Measurements from ENCODE around the gene DERA. TPM values are rescaled to one million over a fixed set of nuclear protein-coding genes. Genes with fewer than 3 reads are reported as not detected.
"Not testable (repeated sequence)": the region's sequence is repeated elsewhere in the genome, so short reads cannot be mapped to it uniquely, and the experiment has no call there.

DERA gene
- total RNA-seq, 1 donor from 2014 or later = 5.6 TPM

DNA sequence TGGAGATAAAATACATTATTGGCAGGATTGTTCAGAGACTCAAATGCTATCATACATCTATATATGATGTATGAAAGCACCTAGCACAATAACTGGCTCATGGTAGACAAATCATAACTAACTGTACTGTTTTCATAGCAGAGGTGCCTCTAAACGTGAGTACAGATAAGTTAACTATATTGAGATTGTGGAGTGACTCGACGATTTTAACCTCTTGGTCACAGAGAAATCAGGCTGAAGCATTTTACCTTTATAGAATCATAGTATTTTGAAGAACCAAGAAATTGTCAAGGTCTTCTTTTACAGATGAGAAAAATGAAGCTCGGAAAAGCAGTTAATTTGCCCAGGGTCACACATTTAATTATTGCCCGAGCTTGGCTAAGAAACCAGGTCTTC is 666 bp upstream of the DERA start:
- Histone ChIP-seq H3K27me3 (no peaks in the 10 kb centered on the region), H3K27ac (peak overlapping the region; percentile 89 to 94), H3K4me1 (peaks cover 0 to 4% of the 10 kb centered on the region in 2 donors), H3K36me3 (no peaks in the 10 kb centered on the region), H3K4me3 (peak overlapping the region in 1 of 2 donors; percentile 90), H3K9me3 (no peaks in the 10 kb centered on the region)
- intact Hi-C loops (cut with DNase I) = no loop called here
- no peak for TF ChIP-seq CTCF (IDR thresholded peaks at IDR 0.05)
- no peak for DNase-seq (ENCODE audit: low spot score in 2 of 2)

DNA sequence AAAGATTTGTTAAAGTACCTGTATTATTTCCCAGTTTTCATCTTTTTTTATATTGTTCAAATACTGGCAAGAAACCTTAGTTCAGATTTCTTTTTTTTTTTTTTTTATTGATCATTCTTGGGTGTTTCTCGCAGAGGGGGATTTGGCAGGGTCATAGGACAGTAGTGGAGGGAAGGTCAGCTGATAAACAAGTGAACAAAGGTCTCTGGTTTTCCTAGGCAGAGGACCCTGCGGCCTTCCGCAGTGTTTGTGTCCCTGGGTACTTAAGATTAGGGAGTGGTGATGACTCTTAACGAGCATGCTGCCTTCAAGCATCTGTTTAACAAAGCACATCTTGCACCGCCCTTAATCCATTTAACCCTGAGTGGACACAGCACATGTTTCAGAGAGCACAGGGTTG is 799 bp downstream of the DERA start:
- H3K4me1 ChIP-seq; H3K27me3 ChIP-seq; intact Hi-C loops (cut with DNase I); H3K36me3 ChIP-seq; H3K9me3 ChIP-seq; DNase-seq (ENCODE audit: low spot score in 2 of 2): not testable (repeated sequence)
- Histone ChIP-seq H3K4me3 (peak overlapping the region; percentile 78 to 90), H3K27ac (peak overlapping the region in 1 of 2 donors; percentile 89)

GRCh38 chr12:15914131-15914530 is 3.0 kb downstream of the DERA start:
- H3K27ac ChIP-seq; intact Hi-C loops (cut with DNase I); H3K27me3 ChIP-seq; H3K4me1 ChIP-seq; H3K9me3 ChIP-seq; DNase-seq (ENCODE audit: low spot score in 2 of 2); H3K36me3 ChIP-seq; H3K4me3 ChIP-seq: not testable (repeated sequence)

DNA sequence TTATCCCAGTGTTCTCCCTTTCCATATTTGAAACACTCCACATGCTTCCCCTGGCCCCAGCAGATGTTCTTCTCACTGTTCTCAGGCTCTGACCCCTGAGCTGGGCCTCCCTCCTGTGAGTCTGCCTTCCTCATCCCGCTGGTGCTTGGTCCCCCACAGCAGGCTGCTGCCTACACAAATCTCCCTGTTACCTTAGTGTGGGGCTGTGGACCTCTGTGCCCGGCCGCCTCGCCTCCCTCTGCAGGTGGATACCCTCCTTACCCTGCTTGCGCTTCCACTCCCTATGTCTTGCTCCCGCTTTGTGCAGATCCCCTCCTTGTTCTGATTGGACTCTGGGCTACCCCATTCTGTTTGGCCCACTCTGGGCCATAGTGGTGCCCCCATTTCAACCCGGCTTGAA is 6.9 kb downstream of the DERA start:
- intact Hi-C loops (cut with DNase I) = no loop called here
- no peaks in the 10 kb centered on the region for H3K4me1 ChIP-seq

DNA sequence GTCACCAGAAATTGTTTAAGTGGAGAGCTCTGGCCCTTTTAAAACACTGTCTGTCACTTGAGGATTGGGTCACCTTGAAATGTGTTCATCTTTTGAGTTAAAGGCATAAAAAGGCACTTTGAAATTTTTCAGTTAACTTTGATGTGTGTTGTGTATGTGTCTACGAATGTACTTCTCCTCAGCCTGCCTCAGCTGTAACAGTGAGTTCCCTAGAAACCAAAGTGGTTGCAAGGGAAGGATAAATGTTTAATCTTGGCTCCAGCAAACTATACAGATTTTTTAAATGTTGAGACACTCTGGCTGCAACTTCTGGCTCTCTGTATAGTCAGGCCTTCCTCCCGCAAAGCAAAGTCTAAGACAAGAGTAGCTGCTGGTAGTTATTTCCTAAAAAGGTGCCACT is 8.3 kb downstream of the DERA start:
- DNase-seq (ENCODE audit: low spot score in 2 of 2) = no peak
- Histone ChIP-seq H3K36me3 (no peaks in the 10 kb centered on the region), H3K27me3 (no peaks in the 10 kb centered on the region), H3K27ac (no peak overlapping the region), H3K9me3 (no peaks in the 10 kb centered on the region), H3K4me1 (no peaks in the 10 kb centered on the region), H3K4me3 (no peak overlapping the region)
- intact Hi-C loops (cut with DNase I) = no loop called here
- no peak for TF ChIP-seq CTCF (IDR thresholded peaks at IDR 0.05)

More for the DNA sequence above, 6.9 kb downstream of the DERA start:
- no peak for TF ChIP-seq CTCF (IDR thresholded peaks at IDR 0.05)
- Histone ChIP-seq H3K36me3 (no peaks in the 10 kb centered on the region), H3K4me3 (no peak overlapping the region), H3K27ac (no peak overlapping the region), H3K27me3 (no peaks in the 10 kb centered on the region), H3K9me3 (no peaks in the 10 kb centered on the region)
- no peak for DNase-seq (ENCODE audit: low spot score in 2 of 2)

DNA sequence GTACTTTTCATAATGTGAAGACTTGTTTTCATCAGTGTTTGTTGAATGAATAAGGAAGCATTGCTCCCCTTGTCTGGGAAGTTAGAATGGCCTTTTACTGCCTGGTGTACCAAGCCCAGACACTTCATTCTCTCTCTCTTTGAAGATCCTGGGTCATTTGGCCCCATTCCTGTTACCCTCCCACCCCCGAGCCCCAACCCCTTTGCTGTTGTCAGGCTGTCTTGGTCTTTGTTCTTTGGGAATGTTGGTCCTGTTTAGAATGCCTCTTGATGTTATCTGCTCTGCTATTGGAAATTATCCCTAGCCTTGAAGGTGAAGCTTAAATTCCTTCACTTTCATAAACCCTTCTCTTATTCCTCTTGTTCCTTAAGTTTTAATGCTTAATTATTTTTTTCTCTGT is 13.8 kb downstream of the DERA start:
- H3K36me3 ChIP-seq = no peaks in the 10 kb centered on the region
- peaks cover 0 to 3% of the 10 kb centered on the region in 2 donors for H3K4me1 ChIP-seq
- no peaks in the 10 kb centered on the region for H3K9me3 ChIP-seq
- no peak overlapping the region for H3K4me3 ChIP-seq
- H3K27ac ChIP-seq = no peak overlapping the region
- DNase-seq (ENCODE audit: low spot score in 2 of 2) = no peak
- intact Hi-C loops (cut with DNase I) = no loop called here
- no peak for TF ChIP-seq CTCF (IDR thresholded peaks at IDR 0.05)
- no peaks in the 10 kb centered on the region for H3K27me3 ChIP-seq

DNA sequence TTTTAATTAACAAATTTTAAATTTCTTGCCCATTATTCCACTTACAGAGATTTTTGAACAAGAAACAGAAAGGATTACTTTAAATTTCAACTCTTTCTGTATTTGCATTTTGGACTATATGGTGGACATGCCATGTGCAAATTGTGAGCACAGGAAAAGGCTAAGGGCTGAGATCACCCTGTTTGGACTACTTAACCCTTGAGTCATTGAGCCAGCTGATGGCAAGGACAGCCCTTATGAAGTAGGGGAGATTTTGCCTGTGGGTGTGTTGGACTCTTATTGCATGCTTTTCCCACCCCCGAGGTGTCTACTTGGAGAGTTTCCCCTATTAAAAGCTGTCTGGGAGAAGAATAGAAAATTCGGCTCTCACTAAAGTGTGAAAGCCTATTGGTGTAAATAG is 17.2 kb downstream of the DERA start:
- TF ChIP-seq CTCF (IDR thresholded peaks at IDR 0.05) = no peak
- peaks cover 0 to 3% of the 10 kb centered on the region in 2 donors for H3K4me1 ChIP-seq

More for the DNA sequence above, 17.2 kb downstream of the DERA start:
- no peak for DNase-seq (ENCODE audit: low spot score in 2 of 2)
- no peaks in the 10 kb centered on the region for H3K27me3 ChIP-seq
- H3K36me3 ChIP-seq = no peaks in the 10 kb centered on the region
- H3K9me3 ChIP-seq = no peaks in the 10 kb centered on the region
- H3K27ac ChIP-seq = no peak overlapping the region
- H3K4me3 ChIP-seq = no peak overlapping the region
- intact Hi-C loops (cut with DNase I) = no loop called here

All from ascending aorta (tissue), 2 donors.